DOHH2 (cell line): ENCODE data around the gene PLEKHA3.
"Not testable (repeated sequence)": the region's sequence is repeated elsewhere in the genome, so short reads cannot be mapped to it uniquely, and the experiment has no call there.

Source experiments
- H3F3A ChIP-seq: fragments of 200-600 bp; sonication (generic), shearing (Covaris generic); 2 replicates; pipeline ENCODE4 v1.6.0; 2016; ENCODE audit warnings: antibody characterized with exemption, mild to moderate bottlenecking; ENCODE audit not compliant: control insufficient read depth, insufficient read depth
- H3K27ac ChIP-seq: fragments of 200-600 bp; sonication (generic); 2 replicates; pipeline ENCODE4 v1.5.1; 2014; ENCODE audit warnings: low read depth, mild to moderate bottlenecking, low read length, moderate library complexity
- H3K27me3 ChIP-seq: fragments of 200-600 bp; sonication (generic); 2 replicates; pipeline ENCODE4 v1.6.1; 2014; ENCODE audit warnings: mild to moderate bottlenecking, low read length, mixed read lengths; ENCODE audit not compliant: control insufficient read depth
- H3K36me3 ChIP-seq: fragments of 200-600 bp; sonication (generic); 2 replicates; pipeline ENCODE4 v1.6.1; 2014; ENCODE audit warnings: mild to moderate bottlenecking, low read length, moderate library complexity, mixed read lengths; ENCODE audit not compliant: control insufficient read depth
- H3K4me1 ChIP-seq: fragments of 200-600 bp; sonication (generic); 2 replicates; pipeline ENCODE4 v1.6.1; 2014; ENCODE audit warnings: mild to moderate bottlenecking, low read length, mixed read lengths; ENCODE audit not compliant: control insufficient read depth
- H3K4me2 ChIP-seq: fragments of 200-600 bp; sonication (generic); 2 replicates; pipeline ENCODE4 v1.6.0; 2014; ENCODE audit warnings: mild to moderate bottlenecking, low read length, moderate library complexity
- H3K4me3 ChIP-seq: fragments of 200-600 bp; sonication (generic); 2 replicates; pipeline ENCODE4 v1.5.1; 2014; ENCODE audit warnings: mild to moderate bottlenecking, low read length, mixed read lengths
- H3K79me2 ChIP-seq: fragments of 200-600 bp; sonication (generic); 2 replicates; pipeline ENCODE4 v1.6.1; 2014; ENCODE audit warnings: mild to moderate bottlenecking, low read length, mixed read lengths; ENCODE audit not compliant: control insufficient read depth
- H3K9me2 ChIP-seq: fragments of 200-600 bp; sonication (generic); replicated peaks from 2 replicates; pipeline ENCODE4 v1.6.1; 2014; ENCODE audit warnings: mild to moderate bottlenecking, low read length, mixed read lengths; ENCODE audit not compliant: control insufficient read depth
- H3K9me3 ChIP-seq: fragments of 200-600 bp; sonication (generic); 2 replicates; pipeline ENCODE4 v1.6.1; 2014; ENCODE audit warnings: antibody characterized with exemption, low read length, mixed read lengths; ENCODE audit not compliant: control insufficient read depth, insufficient read depth
- H4K20me1 ChIP-seq: fragments of 200-600 bp; sonication (generic); 2 replicates; pipeline ENCODE4 v1.6.0; 2014; ENCODE audit warnings: low read depth, mild to moderate bottlenecking, antibody characterized with exemption, low read length, moderate library complexity; ENCODE audit not compliant: control insufficient read depth, insufficient read depth
- CTCF ChIP-seq: fragments of 200-600 bp; sonication (generic); IDR thresholded peaks from one replicate; pipeline ENCODE4 v1.5.1; 2014; ENCODE audit warnings: antibody characterized with exemption, mild to moderate bottlenecking, low read depth, low read length; ENCODE audit not compliant: poor library complexity, severe bottlenecking
- EZH2phosphoT487 ChIP-seq: fragments of 200-600 bp; sonication (generic); IDR thresholded peaks from 2 replicates; pipeline ENCODE4 v1.6.1; 2017; ENCODE audit warnings: borderline replicate concordance, mild to moderate bottlenecking, antibody characterized with exemption, low read length, moderate library complexity, mixed read lengths

Gene PLEKHA3

GRCh38 chr2:178521304-178522150 lies 41.3 kb downstream of the PLEKHA3 start:
- H3K9me2 ChIP-seq, result no peaks in the 10 kb centered on the region
- no peak overlapping the region for H3K4me2 ChIP-seq
- no peaks in the 10 kb centered on the region for H3K9me3 ChIP-seq
- peaks cover 26% of the 10 kb centered on the region for H3K79me2 ChIP-seq
- H3K27me3 ChIP-seq, result no peaks in the 10 kb centered on the region
- TF ChIP-seq CTCF, result no peak
- no peak for TF ChIP-seq EZH2phosphoT487
- H3K4me1 ChIP-seq, result peaks cover 18% of the 10 kb centered on the region
- H3K4me3 ChIP-seq, result no peak overlapping the region
- H3F3A ChIP-seq, result peaks cover 9% of the 10 kb centered on the region; the same call in 1 of the 2 replicates
- H3K27ac ChIP-seq, result no peak overlapping the region
- H4K20me1 ChIP-seq, result peaks cover 3% of the 10 kb centered on the region; the same call in 1 of the 2 replicates
- H3K36me3 ChIP-seq, result peaks cover 11% of the 10 kb centered on the region

- Histone ChIP-seq H3K36me3 (peaks cover 11% of the 10 kb centered on the region), H3K27me3 (no peaks in the 10 kb centered on the region), H3F3A (peaks cover 9% of the 10 kb centered on the region), H3K4me2 (peak overlapping the region; percentile 93), H3K4me3 (peak overlapping the region; percentile 98), H3K9me3 (no peaks in the 10 kb centered on the region), H3K4me1 (peaks cover 14% of the 10 kb centered on the region), H3K79me2 (peaks cover 41% of the 10 kb centered on the region), H3K9me2 (no peaks in the 10 kb centered on the region), H4K20me1 (peaks cover 3% of the 10 kb centered on the region; the same call in 1 of the 2 replicates), H3K27ac (peak overlapping the region; percentile 14; the same call in 1 of the 2 replicates)
- TF ChIP-seq CTCF (peak; percentile 92), EZH2phosphoT487 (no peak)
These were observed 42.8 kb downstream of the PLEKHA3 start for GRCh38 chr2:178522950-178523595.

- peak overlapping the region; percentile 93 for H3K4me2 ChIP-seq
- H3K27ac ChIP-seq, result 0 out of 2 replicates have a peak overlapping the region, but pooled peaks have one; percentile 14
- H4K20me1 ChIP-seq, result peaks cover 3% of the 10 kb centered on the region; the same call in 1 of the 2 replicates
- peaks cover 47% of the 10 kb centered on the region for H3K79me2 ChIP-seq
- H3K27me3 ChIP-seq, result no peaks in the 10 kb centered on the region
- peak overlapping the region; percentile 98 for H3K4me3 ChIP-seq
- peaks cover 9% of the 10 kb centered on the region for H3F3A ChIP-seq
- TF ChIP-seq EZH2phosphoT487, result no peak
- TF ChIP-seq CTCF, result no peak
- peaks cover 14% of the 10 kb centered on the region for H3K4me1 ChIP-seq
- peaks cover 8% of the 10 kb centered on the region for H3K36me3 ChIP-seq
- no peaks in the 10 kb centered on the region for H3K9me2 ChIP-seq
- H3K9me3 ChIP-seq, result no peaks in the 10 kb centered on the region
These were observed 43.4 kb downstream of the PLEKHA3 start for GRCh38 chr2:178523596-178524134.

- Histone ChIP-seq H3K4me1 (peaks cover 23% of the 10 kb centered on the region), H3K79me2 (peaks cover 61% of the 10 kb centered on the region)
- H3F3A ChIP-seq, H3K4me2 ChIP-seq, H3K36me3 ChIP-seq, H3K27ac ChIP-seq, H4K20me1 ChIP-seq, H3K9me3 ChIP-seq, H3K9me2 ChIP-seq, H3K4me3 ChIP-seq, H3K27me3 ChIP-seq: not testable (repeated sequence)
These were observed 44.8 kb downstream of the PLEKHA3 start for GRCh38 chr2:178525010-178525409.

- H3K9me2 ChIP-seq, H3K9me3 ChIP-seq, H4K20me1 ChIP-seq, H3K4me3 ChIP-seq, H3K27me3 ChIP-seq, H3K27ac ChIP-seq, H3K4me2 ChIP-seq, H3F3A ChIP-seq, H3K36me3 ChIP-seq: not testable (repeated sequence)
- Histone ChIP-seq H3K4me1 (peaks cover 25% of the 10 kb centered on the region), H3K79me2 (peaks cover 65% of the 10 kb centered on the region)
These were observed 45.2 kb downstream of the PLEKHA3 start for GRCh38 chr2:178525460-178525859.
